GM21526 (cell line): ENCODE measurements around the gene TMEM131L.
A peak's percentile ranks its signal among the peaks of the same experiment; 100 is the strongest.
"Not testable (repeated sequence)": the region's sequence is repeated elsewhere in the genome, so short reads cannot be mapped to it uniquely, and the experiment has no call there.

ENCODE experiments used
- ATAC-seq: cut with Tn5 transposase; IDR thresholded peaks from one replicate; pipeline ENCODE4 v1.9.1; 2021; ENCODE audit warnings: moderate library complexity; ENCODE audit not compliant: unreplicated experiment, low FRiP score

TMEM131L gene

DNA sequence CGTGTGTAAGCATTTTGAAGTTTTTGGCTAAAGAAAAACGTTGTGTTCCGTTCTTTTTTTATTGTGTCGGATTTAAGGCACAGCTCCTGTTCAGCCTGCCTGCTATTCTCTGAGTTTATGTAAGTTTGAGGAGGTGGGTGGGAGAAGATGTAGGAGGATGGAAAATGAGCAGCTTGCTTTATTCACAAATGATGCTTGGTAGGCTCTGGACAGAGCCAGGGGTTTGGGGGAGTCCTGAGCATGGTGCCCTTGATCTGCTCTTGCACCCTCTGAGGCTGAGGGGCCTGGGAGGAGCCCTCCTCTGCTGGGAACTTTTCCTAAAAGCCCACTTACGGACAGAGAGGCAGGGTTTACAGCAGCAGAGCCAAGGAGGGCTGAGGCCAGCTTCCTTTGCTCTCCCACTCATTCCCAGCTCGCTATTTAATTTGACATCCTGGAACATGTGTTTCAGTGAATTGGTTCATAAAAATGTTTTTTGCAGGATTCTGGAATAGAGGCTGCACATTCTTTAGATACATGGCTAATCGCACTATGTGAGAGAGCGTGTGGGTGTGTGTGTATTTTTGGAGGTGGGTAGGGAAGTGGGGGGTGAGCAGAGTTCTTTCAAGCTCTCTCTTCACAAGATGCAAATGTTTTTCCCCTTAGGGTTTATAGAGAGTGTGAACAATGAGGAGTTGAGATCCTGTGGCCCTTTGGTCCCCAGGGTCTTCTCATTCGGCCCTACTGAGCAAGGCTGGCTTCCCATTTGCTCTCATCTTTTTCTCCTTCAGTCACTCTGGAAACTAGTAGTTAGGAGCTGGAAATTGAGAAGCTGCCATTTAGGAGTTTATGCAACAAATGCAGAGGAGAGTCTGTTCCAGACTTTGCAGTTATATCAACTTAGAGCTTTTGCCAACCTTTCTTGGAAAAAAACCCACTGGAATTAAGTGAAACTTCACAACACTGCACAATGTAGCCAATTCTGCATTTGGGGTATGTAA, 32.1 kb downstream of the TMEM131L start:
- ATAC-seq, result peak; percentile 67

DNA sequence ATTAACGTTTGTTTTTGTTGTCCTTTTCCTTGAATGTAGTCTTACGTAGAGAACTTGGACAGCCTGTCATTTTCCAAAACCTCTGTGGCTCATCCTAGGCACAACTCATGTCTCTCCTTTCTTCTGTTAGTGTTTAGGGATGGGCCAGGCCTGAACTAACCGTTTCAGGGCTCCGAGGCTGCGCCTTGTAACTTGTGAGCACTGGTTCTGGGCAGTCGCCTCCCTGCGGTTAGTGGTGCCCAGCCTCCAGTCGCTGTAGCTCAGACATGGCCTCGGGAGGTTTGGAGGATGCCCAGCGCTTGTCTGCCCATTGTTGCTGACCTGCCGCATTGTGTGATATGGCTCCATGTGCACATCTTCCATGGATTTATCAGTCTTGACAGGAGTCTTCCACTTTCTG, 32.8 kb downstream of the TMEM131L start:
- ATAC-seq, result no peak

DNA sequence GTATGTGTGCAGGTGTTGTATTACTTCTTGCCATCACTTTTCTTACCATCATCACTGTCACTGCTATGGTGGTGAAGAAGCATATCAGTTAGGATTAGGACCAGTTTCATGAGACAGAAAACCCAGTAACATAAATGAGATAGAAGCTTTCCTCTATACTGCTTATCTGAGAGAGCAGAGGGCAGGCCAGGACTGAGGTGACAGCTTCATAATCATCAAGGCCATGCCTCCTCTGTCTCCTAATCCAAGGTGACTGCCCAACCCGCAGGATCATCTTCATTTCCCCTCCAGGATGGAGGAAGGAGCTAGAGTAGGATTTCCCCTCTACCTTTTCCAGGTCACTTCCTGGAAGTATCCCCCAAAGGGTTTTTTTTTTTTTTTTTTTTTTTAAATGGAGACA, 35.4 kb downstream of the TMEM131L start:
- no peak for ATAC-seq

DNA sequence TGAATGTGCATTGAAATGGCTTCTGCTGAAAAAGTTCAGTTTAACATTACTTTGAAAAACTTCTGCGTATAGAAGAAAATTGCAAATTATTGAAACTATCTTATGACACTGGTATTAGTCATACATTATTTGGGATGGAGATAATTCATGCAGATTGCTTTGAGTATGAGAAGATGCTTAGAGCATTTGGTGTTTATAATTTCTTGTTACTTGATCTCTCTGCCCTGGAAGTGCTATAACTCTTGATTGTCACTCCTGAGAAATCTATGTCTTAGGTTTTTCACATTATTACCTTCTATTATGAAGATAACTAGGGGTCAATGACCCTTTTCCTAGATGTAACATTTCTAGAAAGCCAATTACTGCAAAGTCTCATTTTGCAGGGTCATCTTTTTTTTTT, 36.4 kb downstream of the TMEM131L start:
- ATAC-seq, result no peak

DNA sequence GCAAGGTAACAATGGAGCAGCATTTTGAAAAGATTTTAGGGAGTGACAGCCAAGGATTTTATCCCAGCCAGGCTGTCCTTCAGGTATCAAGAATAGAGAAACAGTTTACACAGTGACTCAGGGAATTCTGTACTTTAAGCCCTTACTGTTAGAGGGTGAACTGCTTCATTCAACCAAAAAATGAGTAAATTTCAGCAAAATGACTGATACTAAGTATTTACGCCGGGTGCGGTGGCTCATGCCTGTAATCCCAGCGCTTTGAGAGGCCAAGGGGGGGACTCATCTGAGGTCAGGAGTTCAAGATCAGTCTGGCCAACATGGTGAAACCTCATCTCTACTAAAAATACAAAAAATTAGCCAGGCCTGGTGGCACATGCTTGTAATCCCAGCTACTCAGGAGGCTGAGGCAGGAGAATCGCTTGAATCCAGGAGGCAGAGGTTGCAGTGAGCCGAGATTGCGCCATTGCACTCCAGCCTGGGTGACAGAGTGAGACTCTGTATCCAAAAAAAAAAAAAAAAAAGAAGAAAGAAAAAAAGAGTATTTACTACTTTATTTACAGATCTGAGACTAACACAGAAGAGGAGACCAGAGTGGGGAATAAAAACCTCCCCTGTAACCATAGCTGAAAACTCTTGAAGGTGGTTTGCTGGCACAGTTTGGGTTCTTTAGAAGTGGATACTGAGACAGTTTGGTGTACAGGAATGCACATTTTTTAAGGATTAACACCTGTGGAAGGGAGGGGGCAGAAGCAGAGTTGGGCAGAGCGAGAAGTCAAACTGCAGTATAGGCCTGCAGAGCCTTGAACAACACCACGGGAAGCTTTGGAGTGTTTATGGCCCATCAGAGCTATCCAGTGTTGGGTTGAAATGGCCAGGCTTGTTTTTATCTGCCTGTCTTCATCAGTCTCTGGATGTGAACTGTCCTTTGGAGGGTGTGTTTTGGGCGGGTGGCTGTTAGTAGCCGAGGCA, 40.5 kb downstream of the TMEM131L start:
- ATAC-seq, result no peak

DNA sequence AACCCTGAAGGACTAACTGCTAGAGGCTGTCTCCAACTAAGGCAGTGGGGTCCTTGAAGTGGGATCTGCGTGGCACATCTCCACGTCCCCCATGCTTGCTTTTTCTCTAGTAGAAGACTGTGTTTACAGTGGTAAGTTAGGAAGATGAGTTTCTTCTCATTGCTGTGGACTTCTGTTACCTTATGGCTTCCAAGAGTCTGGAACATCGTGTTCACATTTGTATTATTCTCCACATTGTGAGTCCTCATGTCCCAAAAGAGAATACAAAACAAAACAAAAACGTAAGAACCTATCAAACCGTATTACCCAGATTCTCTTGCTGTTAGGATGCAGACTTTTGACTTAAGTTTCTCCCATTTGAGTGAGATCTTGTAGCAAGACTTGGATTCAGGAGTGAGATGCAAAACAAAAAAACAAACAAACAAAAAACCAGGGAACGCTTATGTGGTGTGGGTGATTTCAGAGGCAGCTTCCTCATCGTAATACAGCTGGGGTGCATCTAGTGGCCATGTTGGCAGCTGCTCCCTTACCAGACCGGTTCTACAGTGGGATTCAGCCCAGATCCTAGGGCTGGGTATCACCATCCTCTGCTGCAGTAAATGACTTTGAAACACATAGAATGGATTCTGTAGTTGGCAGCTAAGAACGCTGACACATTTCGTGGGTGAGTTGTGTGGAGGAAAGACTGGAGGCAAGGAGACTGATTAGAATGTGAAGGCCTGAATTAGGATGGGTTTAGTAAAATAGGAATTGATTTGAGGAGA, 41.3 kb downstream of the TMEM131L start:
- no peak for ATAC-seq

DNA sequence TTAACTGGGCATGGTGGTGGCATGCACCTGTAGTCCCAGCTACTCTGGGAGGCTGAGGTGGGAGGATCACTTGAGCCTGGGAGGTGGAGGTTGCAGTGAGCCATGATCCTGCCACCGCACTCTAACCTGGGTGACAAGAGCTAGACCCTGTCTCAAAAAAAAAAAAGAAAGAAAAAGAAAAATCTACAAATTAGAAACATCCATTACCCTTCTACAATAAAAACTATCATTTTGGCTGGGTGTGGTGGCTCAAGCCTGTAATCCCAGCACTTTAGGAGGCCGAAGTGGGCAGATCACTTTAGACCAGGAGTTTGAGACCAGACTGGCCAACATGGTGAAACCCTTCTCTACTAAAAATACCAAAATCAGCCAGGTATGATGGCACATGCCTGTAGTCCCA, 43.1 kb downstream of the TMEM131L start:
- ATAC-seq, result not testable (repeated sequence)

DNA sequence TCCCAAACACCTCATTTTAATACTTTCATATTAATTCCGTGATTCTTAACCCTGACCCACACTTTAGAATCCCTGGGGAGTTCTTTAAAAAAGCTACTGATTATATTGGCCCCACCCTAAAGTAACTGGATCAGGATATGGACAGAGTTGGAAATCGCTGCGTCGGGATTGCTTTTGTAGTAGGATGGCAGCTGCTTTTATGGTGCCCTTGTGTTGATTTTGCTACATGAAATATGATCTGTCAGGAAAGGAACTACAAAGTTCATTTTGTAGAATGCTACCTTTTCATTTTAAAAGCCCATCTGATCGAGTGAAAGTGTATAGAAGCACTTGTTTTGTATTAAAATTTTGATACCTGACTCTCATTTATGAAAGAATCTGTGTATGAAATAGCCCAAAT, 43.6 kb downstream of the TMEM131L start:
- no peak for ATAC-seq

DNA sequence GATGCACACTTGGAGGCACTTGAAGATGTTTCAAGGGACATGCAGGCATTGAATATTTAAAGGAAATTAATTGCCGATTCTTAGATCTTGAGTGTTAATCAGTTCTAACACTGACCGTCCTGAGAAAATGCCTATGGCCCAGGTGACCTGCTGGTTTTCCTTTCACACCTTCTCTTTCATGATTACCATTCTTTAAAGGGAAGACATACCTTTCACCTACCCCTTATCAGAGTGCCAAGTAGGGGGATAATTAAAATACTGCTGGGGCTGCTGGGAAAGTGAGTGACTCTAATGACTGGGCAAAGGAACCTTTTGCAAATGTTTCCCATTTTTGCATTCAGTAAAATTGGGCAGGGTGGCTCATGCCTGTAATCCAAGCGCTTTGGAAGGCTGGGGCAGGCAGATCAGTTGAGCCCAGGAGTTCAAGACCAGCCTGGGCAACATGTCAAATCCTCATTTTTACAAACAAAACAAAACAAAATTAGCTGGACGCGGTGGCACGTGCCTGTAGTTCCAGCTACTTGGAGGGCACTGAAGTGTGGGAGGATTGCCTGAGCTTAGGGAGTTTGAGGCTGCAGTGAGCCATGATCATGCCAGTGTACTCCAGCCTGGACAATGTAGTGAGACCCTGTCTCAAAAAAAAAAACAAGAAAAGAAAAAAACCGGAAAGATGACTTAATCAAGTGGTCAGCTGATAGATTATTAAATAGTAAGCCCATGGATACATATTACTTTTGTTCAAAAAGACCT, 44.3 kb downstream of the TMEM131L start:
- ATAC-seq, result no peak

DNA sequence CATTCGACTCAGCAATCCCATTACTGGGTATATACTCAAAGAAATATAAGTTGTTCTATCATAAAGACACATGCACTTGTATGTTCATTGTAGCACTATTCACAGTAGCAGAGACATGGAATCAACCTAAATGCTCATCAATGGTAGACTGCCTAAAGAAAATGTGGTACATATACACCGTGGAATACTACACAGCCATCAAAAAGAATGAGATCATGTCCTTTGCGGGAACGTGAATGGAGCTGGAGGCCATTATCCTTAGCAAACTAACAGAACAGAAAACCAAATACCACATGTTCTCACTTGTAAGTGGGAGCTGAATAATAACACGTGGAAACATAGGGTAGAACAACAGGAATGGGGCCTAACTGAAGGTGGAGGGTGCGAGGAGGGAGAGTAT, 44.9 kb downstream of the TMEM131L start:
- ATAC-seq, result no peak

DNA sequence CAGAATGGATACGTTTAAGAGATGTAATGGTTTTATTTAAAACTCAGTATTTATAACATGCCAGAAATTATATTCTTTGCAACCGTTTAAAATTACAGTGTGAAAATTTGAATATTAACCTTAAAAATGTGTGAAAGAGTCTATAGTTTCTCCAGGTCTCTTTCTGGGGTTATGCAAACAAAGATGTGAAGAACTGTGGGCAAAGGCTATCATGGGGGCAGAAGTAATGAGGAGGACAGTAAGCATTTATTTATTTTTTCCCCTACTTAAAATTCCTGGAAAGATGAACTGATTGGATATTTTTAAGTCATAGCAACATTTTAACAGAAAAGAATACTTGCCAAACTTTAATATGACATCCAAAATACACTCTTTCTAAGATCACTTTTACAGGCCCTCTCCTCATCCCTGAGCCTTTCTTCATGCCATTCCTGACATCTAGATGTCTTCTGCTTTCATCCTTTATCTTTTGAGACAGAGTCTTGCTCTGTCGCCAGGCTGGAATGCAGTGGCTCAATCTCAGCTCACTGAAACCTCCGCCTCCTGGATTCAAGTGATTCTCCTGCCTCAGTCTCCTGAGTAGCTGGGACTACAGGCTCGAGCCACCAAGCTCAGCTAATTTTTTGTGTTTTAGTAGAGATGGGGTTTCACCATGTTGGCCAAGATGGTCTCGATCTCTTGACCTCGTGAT, 46.1 kb downstream of the TMEM131L start:
- ATAC-seq, result no peak

DNA sequence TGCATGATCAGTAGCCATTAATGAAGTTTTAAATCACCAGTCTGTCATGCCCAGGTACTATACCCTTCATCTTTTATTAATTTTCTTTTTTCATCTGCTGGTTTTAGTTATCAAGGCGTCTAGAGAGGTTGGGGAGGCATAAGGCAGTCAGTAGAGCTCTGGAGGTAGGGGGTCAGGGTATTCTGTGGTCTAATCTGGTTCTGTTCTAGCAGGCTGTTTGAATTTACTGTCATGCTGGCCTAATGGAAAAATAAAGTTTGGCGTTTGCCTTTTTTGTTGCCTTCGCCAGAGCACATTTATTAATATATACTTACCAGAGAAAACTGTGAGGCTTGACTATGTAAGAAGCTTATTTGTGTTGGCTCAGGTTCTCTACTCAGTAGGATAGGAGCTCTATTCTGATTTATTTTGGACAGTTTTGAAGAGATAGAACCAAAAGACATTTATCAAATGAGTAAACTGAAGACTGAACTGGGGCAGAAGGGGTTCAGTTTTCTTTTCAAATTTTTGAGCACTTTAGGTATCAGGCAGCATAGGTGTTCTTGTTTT, 46.9 kb downstream of the TMEM131L start:
- no peak for ATAC-seq

DNA sequence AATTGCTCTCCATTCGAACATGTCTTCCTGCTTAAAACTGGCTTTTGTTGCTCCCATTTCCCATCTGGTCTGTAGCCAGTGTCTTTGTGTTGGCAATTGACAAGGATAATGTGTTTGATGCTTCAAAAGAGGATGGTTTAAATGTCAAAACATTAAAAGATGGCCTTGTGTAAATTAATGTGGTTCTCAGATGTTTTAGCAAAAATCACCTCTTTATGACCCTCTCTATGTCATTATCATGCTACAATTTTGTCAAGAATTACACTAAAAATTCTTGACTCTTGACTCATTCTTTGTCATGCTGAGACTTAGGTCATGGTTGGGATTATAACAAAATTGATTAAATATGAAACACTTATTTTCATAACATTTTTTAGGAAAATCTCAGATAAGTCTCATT, 47.4 kb downstream of the TMEM131L start:
- no peak for ATAC-seq

DNA sequence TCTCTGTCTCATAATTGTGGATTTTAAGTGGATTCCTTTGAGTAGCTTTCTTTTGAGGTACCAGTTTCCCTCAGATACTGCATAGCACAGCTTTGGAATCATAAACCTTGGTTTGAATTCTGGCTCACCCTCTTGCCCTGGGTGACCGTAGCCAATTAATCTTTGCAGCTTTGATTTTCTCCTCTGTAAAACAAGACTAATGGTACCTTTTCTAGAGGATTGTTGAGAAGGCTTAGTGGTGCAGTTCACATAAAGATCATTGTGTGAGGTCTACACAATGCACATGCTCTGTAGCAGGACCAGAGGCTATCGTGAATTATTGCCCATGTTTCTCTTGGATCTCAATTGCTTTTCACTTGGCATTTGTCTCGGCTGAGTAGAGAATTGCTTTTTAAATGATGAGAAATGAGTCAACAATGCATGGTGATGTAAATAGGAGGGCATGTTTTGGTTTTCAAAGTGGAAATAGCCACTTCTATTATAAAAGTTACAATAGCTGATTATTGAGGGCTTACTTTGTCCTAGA, 47.9 kb downstream of the TMEM131L start:
- ATAC-seq, result no peak

DNA sequence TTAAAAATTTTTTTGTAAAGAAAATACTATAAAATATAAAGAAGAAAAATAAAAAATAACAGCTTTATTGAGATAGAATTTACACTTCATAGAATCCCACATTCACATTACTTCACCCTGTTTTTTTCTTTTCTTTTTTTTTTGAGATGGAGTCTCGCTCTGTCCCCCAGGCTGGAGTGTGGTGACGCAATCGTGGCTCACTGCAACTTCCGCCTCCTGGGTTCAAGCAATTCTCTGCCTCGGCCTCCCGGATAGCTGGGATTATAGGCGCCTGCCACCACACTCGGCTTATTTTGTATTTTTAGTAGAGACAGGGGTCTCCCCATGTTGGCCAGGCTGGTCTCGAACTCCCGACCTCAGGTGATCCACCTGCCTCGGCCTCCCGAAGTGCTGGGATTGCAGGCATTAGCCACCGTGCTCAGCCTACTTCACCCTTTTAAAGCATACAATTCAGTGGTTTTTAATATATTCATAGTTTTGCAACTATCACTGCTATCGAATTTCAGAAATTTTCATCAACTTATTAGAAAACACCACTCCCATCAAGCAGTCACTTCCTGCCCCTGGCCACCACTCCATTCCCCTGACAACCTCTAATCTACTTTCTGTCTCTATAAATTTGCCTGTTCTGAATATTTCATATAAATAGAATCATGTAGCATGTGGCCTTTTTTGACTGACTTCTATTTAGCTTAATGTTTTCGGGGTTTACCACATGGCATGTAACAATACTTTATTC, 48.7 kb downstream of the TMEM131L start:
- ATAC-seq, result no peak

DNA sequence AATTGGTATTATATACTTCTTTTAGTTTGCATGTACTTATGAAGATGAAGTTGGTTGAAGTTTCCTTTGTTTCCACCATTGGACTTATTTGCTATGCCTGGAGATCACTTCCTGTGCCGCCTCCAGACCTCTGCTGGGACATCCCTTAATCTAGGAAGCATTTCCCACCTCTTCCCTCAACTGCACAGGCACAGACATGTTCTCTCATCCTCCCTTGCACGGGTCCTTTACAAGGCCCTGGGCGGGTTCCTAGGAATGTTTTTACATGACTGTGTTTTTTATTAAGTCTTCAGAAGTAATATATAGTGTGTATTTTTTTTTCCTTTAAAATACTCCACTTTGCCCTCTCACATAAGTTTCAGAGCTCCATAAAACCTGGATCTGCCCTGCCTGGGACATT, 51.0 kb downstream of the TMEM131L start:
- ATAC-seq, result no peak

DNA sequence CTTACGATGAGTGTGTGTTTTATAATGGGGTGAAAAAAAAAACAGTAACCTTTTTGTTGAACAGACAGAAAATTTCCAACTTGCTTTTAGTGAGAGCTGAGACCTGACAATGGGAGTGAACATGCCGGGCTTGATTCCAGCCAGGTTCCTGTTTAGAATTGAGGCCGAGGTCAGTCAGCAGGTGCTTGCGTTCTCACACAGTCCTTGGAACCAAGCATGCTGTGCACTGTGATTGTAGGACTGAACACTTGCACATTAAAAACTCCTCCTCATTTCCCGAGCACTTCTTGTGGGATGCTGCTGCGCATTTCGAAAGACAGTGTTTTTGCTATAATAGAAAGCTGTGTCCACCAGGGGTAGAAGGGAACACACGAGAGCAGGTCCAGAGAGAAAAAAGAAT, 51.8 kb downstream of the TMEM131L start:
- ATAC-seq, result no peak
